Right lobe of liver (tissue), 4 donors: ENCODE results near the gene UBE2H.

Experiments
- POLR2A ChIP-seq: fragments of 450-650 bp; IDR thresholded peaks from one replicate; pipeline ENCODE4 v1.6.1; 2017; ENCODE audit warnings: antibody characterized with exemption, mild to moderate bottlenecking
- TF ChIP-seq, protein P1 (sequence below), 4 donors: fragments of 200-600 bp in 3 of 4; fragments of 450-650 bp in 1 of 4; IDR thresholded peaks; one replicate each; pipeline versions ENCODE4 v1.5.1 to v1.8.0; 2016 to 2022; ENCODE audit warnings: antibody characterized with exemption in 4 of 4, mild to moderate bottlenecking in 2 of 4
- donor health status: DM: no; HTN: no; CAD: no.
- donor health status: DM: no; HTN: no; CAD: no.
- donor health status: DM: no; HTN: yes; CAD: no.

DNA sequence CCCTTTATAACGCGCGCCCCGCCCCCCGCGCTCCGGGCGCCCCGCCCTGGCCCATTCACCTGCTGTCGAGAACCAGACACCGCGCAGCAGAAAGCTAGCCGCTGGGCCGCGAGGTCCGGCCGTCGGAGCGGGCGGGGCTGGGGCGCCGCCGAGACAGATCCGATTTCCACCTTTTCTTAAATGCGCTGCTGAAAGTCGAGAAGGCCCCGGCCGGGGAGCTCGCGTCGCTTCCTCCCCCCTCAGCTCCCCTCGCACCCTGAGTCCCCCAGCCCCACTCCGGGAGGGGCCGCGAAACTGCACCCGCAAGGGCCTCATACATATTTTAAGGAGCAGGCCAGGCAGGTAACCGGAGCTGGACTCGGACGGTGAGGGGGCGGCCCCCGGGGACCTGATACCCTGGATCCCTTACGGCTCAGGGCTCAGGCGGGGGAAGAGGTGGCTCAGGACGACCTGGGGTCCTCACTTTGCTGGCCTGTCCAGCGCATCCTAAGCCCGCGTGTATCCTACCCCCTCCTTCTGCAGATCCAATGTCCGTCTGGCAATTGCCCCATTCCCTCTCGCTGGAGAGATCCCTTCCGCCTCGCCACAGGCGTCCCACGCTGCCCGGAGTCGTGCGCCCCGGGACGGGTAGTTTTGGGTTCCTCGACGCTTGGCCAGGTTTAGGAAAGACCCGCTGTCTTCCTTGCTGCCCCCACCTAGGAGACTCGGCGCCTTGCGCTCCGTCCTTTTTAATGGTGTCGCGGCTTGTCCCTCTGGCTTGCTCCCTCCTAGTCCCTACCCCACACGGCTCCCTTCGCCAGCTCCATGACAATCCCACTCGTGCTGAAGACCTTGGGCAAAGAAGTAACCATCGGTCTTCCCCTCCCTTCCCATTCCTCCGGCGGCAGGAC is 170.6 kb downstream of the UBE2H start:
- TF ChIP-seq, protein P1, sequence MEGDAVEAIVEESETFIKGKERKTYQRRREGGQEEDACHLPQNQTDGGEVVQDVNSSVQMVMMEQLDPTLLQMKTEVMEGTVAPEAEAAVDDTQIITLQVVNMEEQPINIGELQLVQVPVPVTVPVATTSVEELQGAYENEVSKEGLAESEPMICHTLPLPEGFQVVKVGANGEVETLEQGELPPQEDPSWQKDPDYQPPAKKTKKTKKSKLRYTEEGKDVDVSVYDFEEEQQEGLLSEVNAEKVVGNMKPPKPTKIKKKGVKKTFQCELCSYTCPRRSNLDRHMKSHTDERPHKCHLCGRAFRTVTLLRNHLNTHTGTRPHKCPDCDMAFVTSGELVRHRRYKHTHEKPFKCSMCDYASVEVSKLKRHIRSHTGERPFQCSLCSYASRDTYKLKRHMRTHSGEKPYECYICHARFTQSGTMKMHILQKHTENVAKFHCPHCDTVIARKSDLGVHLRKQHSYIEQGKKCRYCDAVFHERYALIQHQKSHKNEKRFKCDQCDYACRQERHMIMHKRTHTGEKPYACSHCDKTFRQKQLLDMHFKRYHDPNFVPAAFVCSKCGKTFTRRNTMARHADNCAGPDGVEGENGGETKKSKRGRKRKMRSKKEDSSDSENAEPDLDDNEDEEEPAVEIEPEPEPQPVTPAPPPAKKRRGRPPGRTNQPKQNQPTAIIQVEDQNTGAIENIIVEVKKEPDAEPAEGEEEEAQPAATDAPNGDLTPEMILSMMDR (IDR thresholded peaks at IDR 0.05): no peak
- no peak for TF ChIP-seq POLR2A
